ENCODE results near the gene SEC14L1.

Gene SEC14L1

GRCh38 chr17:77222356-77222755, 81.6 kb downstream of the SEC14L1 start:
- peak overlapping the region; percentile 62 for H3K27ac Mint-ChIP-seq
- ATAC-seq (replicated peaks): no peak
- DNase-seq: no peak
- no peak overlapping the region for H3K4me3 Mint-ChIP-seq
- no peaks in the 10 kb centered on the region for H3K27me3 Mint-ChIP-seq
- H3K9me3 Mint-ChIP-seq: peaks cover 0 to 6% of the 10 kb centered on the region in 2 donors
- H3K4me1 Mint-ChIP-seq: no peaks in the 10 kb centered on the region
- H3K36me3 Mint-ChIP-seq: peaks cover 49% of the 10 kb centered on the region in 2 donors

- Mint-ChIP-seq H3K9me3 (peaks cover 0 to 6% of the 10 kb centered on the region in 2 donors), H3K4me1 (no peaks in the 10 kb centered on the region), H3K4me3 (no peak overlapping the region), H3K36me3 (peaks cover 35 to 39% of the 10 kb centered on the region in 2 donors), H3K27ac (peak overlapping the region; percentile 39), H3K27me3 (peaks cover 0 to 4% of the 10 kb centered on the region in 2 donors)
- no peak for DNase-seq
- ATAC-seq (replicated peaks): no peak
These were observed 83.1 kb downstream of the SEC14L1 start for GRCh38 chr17:77223642-77224420.

DNA sequence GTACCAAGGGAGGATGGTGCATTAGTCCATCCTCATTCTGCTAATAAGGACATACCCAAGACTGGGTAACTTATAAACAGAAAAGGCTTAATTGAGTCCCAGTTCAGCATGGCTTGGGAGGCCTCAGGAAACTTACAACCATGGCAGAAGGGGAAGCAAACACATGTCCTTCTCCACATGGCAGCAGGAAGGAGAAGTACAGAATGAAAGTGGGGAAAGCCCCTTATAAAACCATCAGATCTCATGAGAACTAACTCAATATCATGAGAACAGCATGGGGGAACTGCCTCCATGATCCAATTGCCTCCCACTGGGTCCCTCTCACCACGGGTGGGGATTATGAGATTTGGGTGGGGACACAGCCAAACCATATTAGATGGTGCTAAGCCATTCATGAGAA, 84.5 kb downstream of the SEC14L1 start:
- H3K4me3 Mint-ChIP-seq: no peak overlapping the region
- H3K27me3 Mint-ChIP-seq: peaks cover 0 to 4% of the 10 kb centered on the region in 2 donors
- DNase-seq: no peak
- ATAC-seq (replicated peaks): no peak
- H3K4me1 Mint-ChIP-seq: no peaks in the 10 kb centered on the region
- H3K9me3 Mint-ChIP-seq: peaks cover 0 to 6% of the 10 kb centered on the region in 2 donors
- H3K27ac Mint-ChIP-seq: no peak overlapping the region
- peaks cover 31% of the 10 kb centered on the region in 2 donors for H3K36me3 Mint-ChIP-seq

- no peaks in the 10 kb centered on the region for H3K4me1 Mint-ChIP-seq
- peaks cover 21 to 25% of the 10 kb centered on the region in 2 donors for H3K36me3 Mint-ChIP-seq
- peaks cover 0 to 6% of the 10 kb centered on the region in 2 donors for H3K9me3 Mint-ChIP-seq
- H3K27me3 Mint-ChIP-seq: peaks cover 0 to 4% of the 10 kb centered on the region in 2 donors
- DNase-seq (no peak), ATAC-seq (replicated peaks) (no peak)
- peak overlapping the region; percentile 43 for H3K27ac Mint-ChIP-seq
- no peak overlapping the region for H3K4me3 Mint-ChIP-seq
These were observed 86.9 kb downstream of the SEC14L1 start for GRCh38 chr17:77227461-77228240.

DNA sequence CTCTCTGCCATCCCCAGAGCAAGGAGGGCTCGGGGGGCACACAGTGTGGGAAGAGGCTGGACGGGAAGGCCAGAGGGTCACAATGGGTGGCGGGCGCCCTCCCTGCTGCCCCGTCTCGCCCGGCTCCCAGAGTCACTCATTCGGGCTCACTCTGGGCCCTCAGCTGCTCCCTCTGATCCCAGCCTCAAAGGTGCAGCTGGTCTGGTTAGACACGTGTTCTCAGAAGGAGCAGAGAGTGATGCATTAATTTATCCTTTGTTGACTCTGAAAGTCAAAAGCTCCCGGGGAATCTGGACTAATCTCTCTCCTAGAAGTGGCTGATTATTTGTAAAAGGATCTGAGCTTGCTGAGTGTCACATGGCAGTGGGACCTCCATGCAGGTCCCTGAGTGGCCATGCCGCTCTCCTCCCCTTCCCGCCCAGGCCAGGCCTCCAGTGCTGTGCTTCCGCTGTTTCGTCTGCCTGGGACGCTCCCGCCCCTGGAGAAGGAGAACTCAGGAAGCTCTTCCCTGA, 87.5 kb downstream of the SEC14L1 start:
- Mint-ChIP-seq H3K36me3 (peaks cover 23% of the 10 kb centered on the region in 2 donors), H3K27ac (peak overlapping the region; percentile 43), H3K4me3 (no peak overlapping the region), H3K27me3 (peaks cover 3 to 4% of the 10 kb centered on the region in 2 donors), H3K9me3 (peaks cover 2 to 6% of the 10 kb centered on the region in 2 donors), H3K4me1 (no peaks in the 10 kb centered on the region)
- ATAC-seq (replicated peaks) (no peak), DNase-seq (no peak)

DNA sequence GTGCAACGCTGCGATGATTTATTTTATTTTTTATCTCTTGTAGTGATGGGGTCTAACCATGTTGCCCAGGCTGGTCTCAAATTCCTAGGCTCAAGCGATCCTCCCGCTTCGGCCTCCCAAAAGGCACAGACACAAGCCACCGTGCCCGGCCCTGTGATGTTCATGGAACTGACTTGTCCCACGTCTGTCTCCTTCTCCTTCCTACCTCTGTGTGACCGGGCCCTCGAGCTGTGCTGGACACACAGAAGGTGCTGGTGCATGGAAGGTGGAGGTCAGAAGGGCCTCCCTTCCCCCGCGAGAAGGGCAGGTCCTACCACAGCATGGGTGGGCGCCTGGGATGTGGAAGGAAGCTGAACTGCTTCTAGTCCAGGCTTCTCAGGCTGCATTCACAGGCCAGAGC, 88.0 kb downstream of the SEC14L1 start:
- DNase-seq: no peak
- Mint-ChIP-seq H3K27ac (no peak overlapping the region), H3K4me1 (peaks cover 2 to 5% of the 10 kb centered on the region in 2 donors), H3K36me3 (peaks cover 18 to 24% of the 10 kb centered on the region in 2 donors), H3K4me3 (no peak overlapping the region), H3K27me3 (peaks cover 8% of the 10 kb centered on the region in 2 donors), H3K9me3 (peaks cover 4 to 6% of the 10 kb centered on the region in 2 donors)
- no peak for ATAC-seq (replicated peaks)

- Mint-ChIP-seq H3K4me3 (no peak overlapping the region), H3K4me1 (peaks cover 8 to 14% of the 10 kb centered on the region in 2 donors), H3K27me3 (peaks cover 12 to 19% of the 10 kb centered on the region in 2 donors), H3K9me3 (peaks cover 3 to 4% of the 10 kb centered on the region in 2 donors), H3K27ac (no peak overlapping the region), H3K36me3 (peaks cover 10 to 15% of the 10 kb centered on the region in 2 donors)
- DNase-seq (no peak), ATAC-seq (replicated peaks) (no peak)
These were observed 89.1 kb downstream of the SEC14L1 start for GRCh38 chr17:77229786-77230435.

- H3K36me3 Mint-ChIP-seq: peaks cover 5 to 10% of the 10 kb centered on the region in 2 donors
- no peak overlapping the region for H3K27ac Mint-ChIP-seq
- peaks cover 12 to 19% of the 10 kb centered on the region in 2 donors for H3K4me1 Mint-ChIP-seq
- DNase-seq (no peak), ATAC-seq (replicated peaks) (no peak)
- peaks cover 14 to 24% of the 10 kb centered on the region in 2 donors for H3K27me3 Mint-ChIP-seq
- no peak overlapping the region for H3K4me3 Mint-ChIP-seq
- H3K9me3 Mint-ChIP-seq: peaks cover 0 to 4% of the 10 kb centered on the region in 2 donors
These were observed 89.7 kb downstream of the SEC14L1 start for GRCh38 chr17:77230436-77230830.

DNA sequence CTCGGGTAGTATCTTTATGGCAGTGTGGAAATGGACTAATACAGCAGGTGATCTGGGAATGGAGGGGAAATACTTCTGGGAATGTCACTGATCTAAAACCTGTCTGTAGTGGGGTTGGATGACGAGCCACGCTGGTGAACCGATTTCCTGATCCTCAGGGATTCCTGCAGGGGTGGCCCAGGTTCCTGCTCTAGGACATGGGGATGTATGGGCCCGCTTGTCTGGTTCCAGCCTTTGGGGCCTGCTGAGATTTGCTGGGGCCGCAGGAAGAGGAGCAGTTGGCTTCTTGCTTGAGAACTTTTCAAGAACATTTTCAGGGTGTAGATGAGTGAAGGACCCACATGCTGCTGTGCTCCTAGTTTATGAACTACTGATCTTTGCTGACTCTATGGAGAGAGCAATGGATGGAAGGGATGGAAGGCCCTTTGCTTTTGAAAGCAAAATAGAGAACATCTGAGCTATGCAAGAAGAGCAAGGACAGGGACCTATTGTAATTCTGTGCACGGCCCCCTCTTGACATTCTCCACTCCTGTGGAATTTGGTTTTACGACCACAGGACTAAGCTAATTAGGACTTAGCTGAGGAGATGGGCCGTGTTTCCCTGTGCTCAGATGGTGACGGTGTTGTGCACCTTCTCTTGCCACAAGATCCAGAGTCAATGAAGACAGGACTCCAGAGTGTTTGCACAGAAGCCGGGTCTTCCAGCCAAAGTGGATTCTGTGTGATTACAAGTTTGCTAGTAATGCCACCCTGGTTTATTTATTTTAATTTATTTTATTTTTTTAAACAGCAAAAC, 90.5 kb downstream of the SEC14L1 start:
- Mint-ChIP-seq H3K4me3 (no peak overlapping the region), H3K9me3 (peaks cover 0 to 4% of the 10 kb centered on the region in 2 donors), H3K27ac (no peak overlapping the region), H3K36me3 (peaks cover 5 to 8% of the 10 kb centered on the region in 2 donors), H3K27me3 (peaks cover 14 to 30% of the 10 kb centered on the region in 2 donors), H3K4me1 (peaks cover 12 to 27% of the 10 kb centered on the region in 2 donors)
- DNase-seq: no peak
- no peak for ATAC-seq (replicated peaks)

DNA sequence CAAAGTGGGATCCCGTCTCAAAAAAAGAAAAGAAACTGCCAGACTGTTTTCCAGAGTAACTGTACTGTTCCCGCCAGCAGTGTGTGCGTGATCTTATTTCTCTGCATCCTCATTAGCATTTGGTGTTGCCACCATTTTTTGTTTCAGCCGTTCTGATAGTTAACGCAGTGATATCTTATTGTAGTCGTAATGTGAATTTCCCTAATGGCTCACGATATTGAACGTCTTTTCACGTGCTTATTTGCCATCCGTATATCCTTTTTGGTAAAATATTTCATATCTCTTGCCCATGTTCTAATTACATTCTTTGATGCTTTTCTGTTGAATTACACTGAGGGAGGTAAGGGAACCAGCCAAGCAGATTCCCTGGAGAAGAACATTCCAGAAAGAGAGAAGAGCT, 92.4 kb downstream of the SEC14L1 start:
- Mint-ChIP-seq H3K27ac (no peak overlapping the region), H3K4me1 (peaks cover 12 to 31% of the 10 kb centered on the region in 2 donors), H3K4me3 (no peak overlapping the region), H3K27me3 (peaks cover 18 to 40% of the 10 kb centered on the region in 2 donors), H3K9me3 (peaks cover 6 to 11% of the 10 kb centered on the region in 2 donors), H3K36me3 (peaks cover 10 to 16% of the 10 kb centered on the region in 2 donors)
- ATAC-seq (replicated peaks) (no peak), DNase-seq (no peak)

DNA sequence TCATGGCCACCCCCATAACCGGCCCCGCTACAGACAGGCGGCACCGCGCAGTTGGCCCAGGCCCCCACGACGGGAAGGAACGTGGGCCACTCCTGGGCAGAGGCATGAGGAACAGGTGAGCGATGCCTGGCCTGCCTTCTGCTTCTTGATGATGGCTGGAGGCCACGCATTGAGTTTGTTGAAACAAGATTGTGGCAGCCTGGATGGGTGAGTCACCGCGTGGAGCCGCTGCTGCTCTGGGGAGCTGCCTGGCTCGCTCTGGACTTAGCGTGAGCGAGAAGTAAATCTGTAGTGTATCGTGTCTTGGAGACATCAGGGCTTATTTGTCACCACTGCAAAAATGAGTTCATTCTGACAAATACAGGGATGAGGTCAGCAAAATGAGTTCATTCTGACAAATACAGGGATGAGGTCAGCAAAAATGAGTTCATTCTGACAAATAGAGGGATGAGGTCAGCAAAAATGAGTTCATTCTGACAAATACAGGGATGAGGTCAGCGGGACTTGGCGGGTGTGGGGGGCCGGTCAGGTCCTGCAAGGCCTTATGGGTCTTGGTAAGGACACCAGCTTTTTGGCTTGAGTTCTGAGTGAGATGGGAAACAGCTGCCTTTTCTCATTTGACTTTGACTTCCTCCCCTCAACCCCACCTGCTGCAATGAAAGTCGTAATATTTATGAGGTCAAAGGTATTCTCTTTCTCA, 93.0 kb downstream of the SEC14L1 start:
- ATAC-seq (replicated peaks) (peak; percentile 53 to 63), DNase-seq (no peak)
- peaks cover 7 to 16% of the 10 kb centered on the region in 2 donors for H3K36me3 Mint-ChIP-seq
- peaks cover 12 to 31% of the 10 kb centered on the region in 2 donors for H3K4me1 Mint-ChIP-seq
- peaks cover 6 to 11% of the 10 kb centered on the region in 2 donors for H3K9me3 Mint-ChIP-seq
- peaks cover 18 to 38% of the 10 kb centered on the region in 2 donors for H3K27me3 Mint-ChIP-seq
- H3K27ac Mint-ChIP-seq: peak overlapping the region; percentile 38
- no peak overlapping the region for H3K4me3 Mint-ChIP-seq

- DNase-seq: no peak
- H3K9me3 Mint-ChIP-seq: peaks cover 6 to 11% of the 10 kb centered on the region in 2 donors
- no peak for ATAC-seq (replicated peaks)
- H3K27me3 Mint-ChIP-seq: peaks cover 18 to 38% of the 10 kb centered on the region in 2 donors
- no peak overlapping the region for H3K27ac Mint-ChIP-seq
- peaks cover 12 to 31% of the 10 kb centered on the region in 2 donors for H3K4me1 Mint-ChIP-seq
- H3K4me3 Mint-ChIP-seq: peak overlapping the region; percentile 75 to 85
- H3K36me3 Mint-ChIP-seq: peaks cover 7 to 16% of the 10 kb centered on the region in 2 donors
These were observed 93.9 kb downstream of the SEC14L1 start for GRCh38 chr17:77234695-77235094.

Data from stimulated activated naive B cell treated with anti-CD40 and anti-IgM and Interleukin-4, amounts not matched to agents 10 μg/mL and 1 μg/mL and 100 μg/mL, for 72 hours (primary cell).